K562 (cell line): ENCODE results near the gene CD300H. TPM values are rescaled to one million over a fixed set of nuclear protein-coding genes. Genes with fewer than 3 reads are reported as not detected.

Source experiments
- ATAC-seq: fragments of 200-7000 bp; cut with Tn5 transposase; 3 replicates; pipeline ENCODE4 v1.9.1; 2020; ENCODE audit warnings: moderate library complexity
- BruUV-seq: library from RNA; stranded (reverse); fragments of 400-500 nt; replicated peaks from 2 replicates; lab custom pipeline; 2021; lab: Mats Ljungman, UMichigan
- CTCF ChIA-PET: fragments of 300-600 bp; formaldehyde crosslinking; extraction: SDS; loops from one replicate; lab custom pipeline; 2021; ENCODE audit warnings: low intra/inter-chr PET ratio; lab: Yijun Ruan, JAX
- POLR2A ChIA-PET: fragments of 300-600, 350-650 bp; sonication (Branson Sonifier 250); formaldehyde crosslinking; extraction: SDS; loops from one replicate; lab custom pipeline; 2021; ENCODE audit warnings: antibody characterized with exemption, inconsistent platforms; lab: Yijun Ruan, JAX
- DNase-seq, 4 experiments: peaks; one replicate each; pipeline versions ENCODE4 v3.0.0 to v3.0.0-alpha.2; 2011 to 2018; ENCODE audit warnings: low spot score in 3 of 4, mixed read lengths in 3 of 4; ENCODE audit errors: extremely low read depth in 1 of 4
- FAIRE-seq: peaks from 2 replicates; lab custom pipeline; 2011; peaks lifted over from hg19 to GRCh38; lab: Jason Lieb, UNC
- H2AFZ ChIP-seq: 2 replicates; pipeline ENCODE4 v1.6.0; 2011; ENCODE audit warnings: low read depth, low read length, control low read depth, inconsistent platforms
- H3K27ac ChIP-seq: fragments of 200-600 bp; 3 replicates; pipeline ENCODE4 v1.8.0; 2011; ENCODE audit warnings: low read depth, mild to moderate bottlenecking, control low read depth, inconsistent platforms, low read length, moderate library complexity, mixed read lengths; ENCODE audit errors: extremely low read depth
- H3K27me3 ChIP-seq, 2 experiments: fragments of 300-600 bp in 1 of 2; 2 replicates in 1 of 2; 3 replicates in 1 of 2; pipeline versions ENCODE4 v1.6.0 to v1.8.0; 2011; ENCODE audit warnings: inconsistent platforms in 2 of 2, low read length in 2 of 2, mild to moderate bottlenecking in 1 of 2, mixed read lengths in 1 of 2, moderate library complexity in 1 of 2; ENCODE audit not compliant: control insufficient read depth in 2 of 2, insufficient read depth in 2 of 2
- H3K36me3 ChIP-seq: fragments of 300-600 bp; 3 replicates; pipeline ENCODE4 v1.8.0; 2011; ENCODE audit warnings: mild to moderate bottlenecking, low read length, inconsistent platforms; ENCODE audit not compliant: control insufficient read depth, insufficient read depth
- H3K4me1 ChIP-seq, 2 experiments: fragments of 200-600 bp in 1 of 2; replicated peaks in 1 of 2; 2 replicates in 1 of 2; 3 replicates in 1 of 2; pipeline versions ENCODE4 v1.5.1 to v1.8.0; 2011; ENCODE audit warnings: inconsistent platforms in 2 of 2, low read length in 2 of 2, mild to moderate bottlenecking in 1 of 2, mixed read lengths in 1 of 2, moderate library complexity in 1 of 2; ENCODE audit not compliant: control insufficient read depth in 2 of 2, insufficient read depth in 2 of 2
- H3K4me2 ChIP-seq: 2 replicates; pipeline ENCODE4 v1.6.1; 2011; ENCODE audit warnings: low read length, control low read depth, inconsistent platforms, mixed read lengths; ENCODE audit not compliant: insufficient read depth
- H3K4me3 ChIP-seq: fragments of 200-600 bp; sonication (generic), shearing (Covaris generic); 2 replicates; pipeline ENCODE4 v1.5.1; 2016; ENCODE audit warnings: control low read depth, inconsistent platforms
- H3K79me2 ChIP-seq: fragments of 200-600 bp; 3 replicates; pipeline ENCODE4 v1.8.0; 2011; ENCODE audit warnings: low read length, inconsistent platforms; ENCODE audit not compliant: control insufficient read depth, insufficient read depth
- H3K9ac ChIP-seq, 2 experiments: 2 replicates each; pipeline versions ENCODE4 v1.6.0 to v1.6.1; 2011; ENCODE audit warnings: low read depth in 2 of 2, low read length in 2 of 2, control low read depth in 1 of 2, inconsistent platforms in 1 of 2, mild to moderate bottlenecking in 1 of 2, mixed read lengths in 1 of 2; ENCODE audit not compliant: insufficient read depth in 1 of 2
- H3K9me1 ChIP-seq: one replicate; pipeline ENCODE4 v1.6.0; 2011; ENCODE audit warnings: inconsistent platforms, mild to moderate bottlenecking, low read length, moderate library complexity; ENCODE audit not compliant: control insufficient read depth, insufficient read depth
- H3K9me3 ChIP-seq: replicated peaks from 2 replicates; pipeline ENCODE4 v1.5.1; 2011; ENCODE audit warnings: low read depth, low read length, inconsistent platforms; ENCODE audit not compliant: control insufficient read depth, insufficient read depth
- H4K20me1 ChIP-seq: replicated peaks from 2 replicates; pipeline ENCODE4 v1.6.1; 2011; ENCODE audit warnings: low read length, inconsistent platforms, mixed read lengths; ENCODE audit not compliant: control insufficient read depth, insufficient read depth
- CREM ChIP-seq: IDR thresholded peaks from 2 replicates; pipeline ENCODE4 v1.6.1; 2014; ENCODE audit warnings: antibody characterized with exemption, low read depth
- GABPA ChIP-seq: fragments of 200-800 bp; sonication (Bioruptor generic); conservative IDR thresholded peaks from 2 replicates; pipeline ENCODE4 v1.6.1; 2016; ENCODE audit warnings: low read depth, missing genetic modification characterization, missing compliant biosample characterization
- SMC3 ChIP-seq: conservative IDR thresholded peaks from 2 replicates; pipeline ENCODE4 v1.6.1; 2011; ENCODE audit warnings: low read depth, low read length, improper control_type of control experiment; ENCODE audit not compliant: insufficient read depth
- ZBTB17 ChIP-seq: fragments of 450-650 bp; formaldehyde crosslinking; IDR thresholded peaks from 2 replicates; pipeline ENCODE4 v1.4.0; 2020; ENCODE audit warnings: mild to moderate bottlenecking
- ZNF12 ChIP-seq: sonication (generic); formaldehyde crosslinking; IDR thresholded peaks from 2 replicates; pipeline ENCODE4 v1.4.0; 2020; ENCODE audit warnings: mild to moderate bottlenecking, missing genetic modification reagents
- ZNF175 ChIP-seq: fragments of 200-800 bp; sonication (Bioruptor generic); IDR thresholded peaks from 2 replicates; pipeline ENCODE4 v1.6.1; 2016; ENCODE audit warnings: low read depth, mild to moderate bottlenecking, missing genetic modification characterization, missing compliant biosample characterization
- ZNF23 ChIP-seq: fragments of 250-450 bp; sonication (Bioruptor Pico); IDR thresholded peaks from 2 replicates; pipeline ENCODE4 v1.4.0; 2020; ENCODE audit warnings: mild to moderate bottlenecking
- ZNF384 ChIP-seq: IDR thresholded peaks from 2 replicates; pipeline ENCODE4 v1.6.1; 2012; ENCODE audit warnings: low read depth, low read length, improper control_type of control experiment
- ZNF785 ChIP-seq: fragments of 250-450 bp; sonication (Bioruptor Pico); IDR thresholded peaks from 2 replicates; pipeline ENCODE4 v1.4.0; 2020; ENCODE audit warnings: mild to moderate bottlenecking
- WGBS: fragments of 100-300 bp; shearing (Covaris generic); methylation state at CpG from one replicate; pipeline ENCODE4 v1.1.6; 2016; ENCODE audit warnings: low coverage, mixed read lengths; ENCODE audit not compliant: insufficient coverage; ENCODE audit errors: missing lambda C conversion rate; 5-methylcytosine and 5-hydroxymethylcytosine counted together
- in situ Hi-C: fragments of 300-500 bp; cut with MboI; formaldehyde crosslinking; loops from 4 replicates; pipeline ENCODE4 v1.15.0; 2018; ENCODE audit warnings: inconsistent platforms, mixed read lengths
- intact Hi-C: fragments of 100-400 bp; cut with micrococcal nuclease; formaldehyde crosslinking; loops from 2 replicates; pipeline ENCODE4 v1.14.2; 2022
- polyA plus RNA-seq, 8 experiments: library from polyadenylated mRNA; depleted of rRNA in 4 of 8; stranded (reverse) in 5 of 8; unstranded in 3 of 8; fragments of >200 nt; fragmentation: Nextera tagmentation in 2 of 8; fragmentation: Illumina TruSeq in 1 of 8; extraction: Ambion mirVana in 2 of 8; extraction: Trizol in 1 of 8; gene quantifications; 2 replicates each; pipeline versions ENCODE4 v1.2.1 to v1.2.3, GENCODE V29; 2011 to 2014; ENCODE audit warnings: inconsistent platforms in 1 of 8, missing spikeins in 1 of 8
- total RNA-seq, 7 experiments: library from RNA; depleted of rRNA in 6 of 7; stranded (reverse); fragments of >200 nt in 6 of 7; fragmentation: Illumina TruSeq in 2 of 7; extraction: Trizol in 2 of 7; gene quantifications; 2 replicates each; pipeline versions ENCODE4 v1.2.1 to v1.2.3, GENCODE V29; 2011 to 2021; ENCODE audit warnings: low replicate concordance in 1 of 7
- TF ChIP-seq, protein P1 (sequence below): IDR thresholded peaks from 2 replicates; pipeline ENCODE4 v1.6.1; 2014; ENCODE audit warnings: antibody characterized with exemption
- TF ChIP-seq, protein P2 (sequence below): sonication (generic); formaldehyde crosslinking; IDR thresholded peaks from 2 replicates; pipeline ENCODE4 v1.8.1; 2022; ENCODE audit warnings: missing genetic modification reagents

The CD300H gene
- total and polyA plus RNA-seq, 9 of the 15 experiments (the other 6 are each of a cell fraction or from before 2014, with no cell fraction given) = not detected

DNA sequence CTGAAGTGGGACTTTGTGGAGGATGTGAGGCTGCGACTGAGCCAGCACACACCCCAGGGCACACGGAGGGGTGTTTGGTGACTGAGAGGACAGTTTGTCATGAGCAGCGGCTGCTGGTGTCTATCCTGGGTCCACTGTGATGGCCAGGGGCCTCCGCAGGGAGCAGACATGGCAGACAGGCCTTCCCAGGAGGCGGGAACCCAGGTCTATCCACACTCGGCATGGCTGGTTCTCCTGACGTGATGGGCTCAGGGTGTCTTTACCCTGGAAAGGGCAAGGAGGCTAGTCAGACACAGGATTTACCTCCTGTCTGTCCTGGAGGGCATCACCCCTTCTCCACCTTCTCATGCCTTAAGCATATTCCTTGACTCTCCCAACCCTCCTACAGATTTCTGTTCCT lies 20.7 kb downstream of the CD300H start (continued):
- TF ChIP-seq SMC3 (no peak), ZNF12 (no peak), ZNF785 (CRISPR knock-in tag) (no peak), ZNF23 (CRISPR knock-in tag) (no peak)
- TF ChIP-seq, protein P1, sequence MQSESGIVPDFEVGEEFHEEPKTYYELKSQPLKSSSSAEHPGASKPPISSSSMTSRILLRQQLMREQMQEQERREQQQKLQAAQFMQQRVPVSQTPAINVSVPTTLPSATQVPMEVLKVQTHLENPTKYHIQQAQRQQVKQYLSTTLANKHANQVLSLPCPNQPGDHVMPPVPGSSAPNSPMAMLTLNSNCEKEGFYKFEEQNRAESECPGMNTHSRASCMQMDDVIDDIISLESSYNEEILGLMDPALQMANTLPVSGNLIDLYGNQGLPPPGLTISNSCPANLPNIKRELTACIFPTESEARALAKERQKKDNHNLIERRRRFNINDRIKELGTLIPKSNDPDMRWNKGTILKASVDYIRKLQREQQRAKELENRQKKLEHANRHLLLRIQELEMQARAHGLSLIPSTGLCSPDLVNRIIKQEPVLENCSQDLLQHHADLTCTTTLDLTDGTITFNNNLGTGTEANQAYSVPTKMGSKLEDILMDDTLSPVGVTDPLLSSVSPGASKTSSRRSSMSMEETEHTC = no peak
- TF ChIP-seq, protein P2, sequence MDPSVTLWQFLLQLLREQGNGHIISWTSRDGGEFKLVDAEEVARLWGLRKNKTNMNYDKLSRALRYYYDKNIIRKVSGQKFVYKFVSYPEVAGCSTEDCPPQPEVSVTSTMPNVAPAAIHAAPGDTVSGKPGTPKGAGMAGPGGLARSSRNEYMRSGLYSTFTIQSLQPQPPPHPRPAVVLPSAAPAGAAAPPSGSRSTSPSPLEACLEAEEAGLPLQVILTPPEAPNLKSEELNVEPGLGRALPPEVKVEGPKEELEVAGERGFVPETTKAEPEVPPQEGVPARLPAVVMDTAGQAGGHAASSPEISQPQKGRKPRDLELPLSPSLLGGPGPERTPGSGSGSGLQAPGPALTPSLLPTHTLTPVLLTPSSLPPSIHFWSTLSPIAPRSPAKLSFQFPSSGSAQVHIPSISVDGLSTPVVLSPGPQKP = no peak
- TF ChIP-seq, all 486 proteins: peak for 0

DNA sequence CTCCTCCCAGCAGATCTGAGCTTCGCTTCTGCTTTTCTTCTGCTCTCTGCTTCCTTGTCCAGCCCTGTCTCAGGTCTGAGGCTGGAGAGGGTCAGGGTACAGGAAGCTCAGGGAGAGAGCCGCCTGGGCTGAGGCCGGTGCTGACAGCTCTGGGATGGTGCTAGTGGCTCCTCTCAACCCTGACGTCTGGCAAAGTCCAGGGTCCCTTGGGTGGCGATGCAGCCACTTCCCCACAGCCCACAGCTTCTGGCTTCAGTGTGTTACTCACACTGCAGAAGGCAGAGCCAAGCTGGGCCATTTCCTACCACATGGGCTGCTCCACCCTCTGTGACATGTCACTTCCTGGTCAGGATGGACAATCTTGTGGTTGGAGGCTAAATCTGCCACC lies 21.5 kb downstream of the CD300H start, which contains the start of gene CD300C:
Gene CD300C (minus strand): TSS at position 273 of the 388 bp plus-strand sequence. CDS start 333 bp downstream, outside the sequence.
- FAIRE-seq = no peak
- no peak for DNase-seq
- Histone ChIP-seq H3K9me1 (no peaks in the 10 kb centered on the region), H3K27ac (no peak within 1 kb of the TSS), H4K20me1 (no peaks in the 10 kb centered on the region; the same call in none of the 2 replicates), H2AFZ (no peak within 1 kb of the TSS; the same call in 1 of the 2 replicates), H3K27me3 (peaks cover 3 to 84% of the 10 kb centered on the region in 2 experiments; a peak in 4 of 5 replicates), H3K9ac (no peak within 1 kb of the TSS), H3K4me3 (no peak within 1 kb of the TSS), H3K4me2 (no peak within 1 kb of the TSS), H3K4me1 (peaks cover 0 to 3% of the 10 kb centered on the region in 2 experiments; a peak in 1 of 5 replicates), H3K79me2 (no peaks in the 10 kb centered on the region), H3K9me3 (no peaks in the 10 kb centered on the region), H3K36me3 (no peaks in the 10 kb centered on the region)
- in situ Hi-C loops = no loop called here
- ChIA-PET CTCF (no interaction called here), POLR2A (interaction anchor here (0.5 to 0.8 kb wide), 3 partner anchors 8 to 136 kb away, joined by 3 read pairs; no protein-coding TSS in a partner anchor)
- 5% methylated on average over 5 of the region's 5 CpGs for WGBS
- peak; percentile 60 for ATAC-seq
- intact Hi-C loops = no loop called here
- no TSS peak for BruUV-seq
- TF ChIP-seq CREM (0 out of 2 replicates have a peak, but pooled peaks have one; percentile 7), ZBTB17 (CRISPR knock-in tag) (0 out of 2 replicates have a peak, but pooled peaks have one; percentile 38), ZNF384 (no peak), ZNF175 (peak; percentile 31; the same call in 1 of the 2 replicates), GABPA (tag) (peak; percentile 60)
